Right lobe of liver (tissue), 4 donors: ENCODE measurements around the gene PADI3.

Experiments
- POLR2A ChIP-seq: fragments of 450-650 bp; IDR thresholded peaks from one replicate; pipeline ENCODE4 v1.6.1; 2017; ENCODE audit warnings: antibody characterized with exemption, mild to moderate bottlenecking
- TF ChIP-seq, protein P1 (sequence below), 4 donors: fragments of 200-600 bp in 3 of 4; fragments of 450-650 bp in 1 of 4; IDR thresholded peaks; one replicate each; pipeline versions ENCODE4 v1.5.1 to v1.8.0; 2016 to 2022; ENCODE audit warnings: antibody characterized with exemption in 4 of 4, mild to moderate bottlenecking in 2 of 4
- donor health status: DM: no; HTN: no; CAD: no.
- donor health status: DM: no; HTN: no; CAD: no.
- donor health status: DM: no; HTN: yes; CAD: no.

DNA sequence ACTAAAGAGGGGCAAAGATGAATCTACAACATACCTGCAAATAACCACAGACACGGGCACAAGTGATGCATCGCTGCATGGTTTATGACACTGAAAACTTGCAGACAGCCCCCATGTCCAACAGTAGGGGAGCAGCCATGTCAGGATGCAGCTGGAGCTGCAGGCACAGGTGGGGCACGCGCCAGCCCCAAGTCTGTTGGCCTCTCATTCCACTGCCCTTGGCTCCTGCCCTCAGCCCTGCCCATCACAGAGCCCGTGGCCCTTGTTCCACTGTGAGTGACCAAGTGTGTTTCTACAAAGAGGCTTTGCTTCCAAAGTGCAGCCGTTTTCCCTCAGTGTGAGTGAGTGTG lies 55.9 kb downstream of the PADI3 start:
- TF ChIP-seq, protein P1, sequence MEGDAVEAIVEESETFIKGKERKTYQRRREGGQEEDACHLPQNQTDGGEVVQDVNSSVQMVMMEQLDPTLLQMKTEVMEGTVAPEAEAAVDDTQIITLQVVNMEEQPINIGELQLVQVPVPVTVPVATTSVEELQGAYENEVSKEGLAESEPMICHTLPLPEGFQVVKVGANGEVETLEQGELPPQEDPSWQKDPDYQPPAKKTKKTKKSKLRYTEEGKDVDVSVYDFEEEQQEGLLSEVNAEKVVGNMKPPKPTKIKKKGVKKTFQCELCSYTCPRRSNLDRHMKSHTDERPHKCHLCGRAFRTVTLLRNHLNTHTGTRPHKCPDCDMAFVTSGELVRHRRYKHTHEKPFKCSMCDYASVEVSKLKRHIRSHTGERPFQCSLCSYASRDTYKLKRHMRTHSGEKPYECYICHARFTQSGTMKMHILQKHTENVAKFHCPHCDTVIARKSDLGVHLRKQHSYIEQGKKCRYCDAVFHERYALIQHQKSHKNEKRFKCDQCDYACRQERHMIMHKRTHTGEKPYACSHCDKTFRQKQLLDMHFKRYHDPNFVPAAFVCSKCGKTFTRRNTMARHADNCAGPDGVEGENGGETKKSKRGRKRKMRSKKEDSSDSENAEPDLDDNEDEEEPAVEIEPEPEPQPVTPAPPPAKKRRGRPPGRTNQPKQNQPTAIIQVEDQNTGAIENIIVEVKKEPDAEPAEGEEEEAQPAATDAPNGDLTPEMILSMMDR (IDR thresholded peaks at IDR 0.05): no peak
- no peak for TF ChIP-seq POLR2A
